ENCODE results near the gene VPS37D.
"Not testable (repeated sequence)": the region's sequence is repeated elsewhere in the genome, so short reads cannot be mapped to it uniquely, and the experiment has no call there.

The VPS37D gene

DNA sequence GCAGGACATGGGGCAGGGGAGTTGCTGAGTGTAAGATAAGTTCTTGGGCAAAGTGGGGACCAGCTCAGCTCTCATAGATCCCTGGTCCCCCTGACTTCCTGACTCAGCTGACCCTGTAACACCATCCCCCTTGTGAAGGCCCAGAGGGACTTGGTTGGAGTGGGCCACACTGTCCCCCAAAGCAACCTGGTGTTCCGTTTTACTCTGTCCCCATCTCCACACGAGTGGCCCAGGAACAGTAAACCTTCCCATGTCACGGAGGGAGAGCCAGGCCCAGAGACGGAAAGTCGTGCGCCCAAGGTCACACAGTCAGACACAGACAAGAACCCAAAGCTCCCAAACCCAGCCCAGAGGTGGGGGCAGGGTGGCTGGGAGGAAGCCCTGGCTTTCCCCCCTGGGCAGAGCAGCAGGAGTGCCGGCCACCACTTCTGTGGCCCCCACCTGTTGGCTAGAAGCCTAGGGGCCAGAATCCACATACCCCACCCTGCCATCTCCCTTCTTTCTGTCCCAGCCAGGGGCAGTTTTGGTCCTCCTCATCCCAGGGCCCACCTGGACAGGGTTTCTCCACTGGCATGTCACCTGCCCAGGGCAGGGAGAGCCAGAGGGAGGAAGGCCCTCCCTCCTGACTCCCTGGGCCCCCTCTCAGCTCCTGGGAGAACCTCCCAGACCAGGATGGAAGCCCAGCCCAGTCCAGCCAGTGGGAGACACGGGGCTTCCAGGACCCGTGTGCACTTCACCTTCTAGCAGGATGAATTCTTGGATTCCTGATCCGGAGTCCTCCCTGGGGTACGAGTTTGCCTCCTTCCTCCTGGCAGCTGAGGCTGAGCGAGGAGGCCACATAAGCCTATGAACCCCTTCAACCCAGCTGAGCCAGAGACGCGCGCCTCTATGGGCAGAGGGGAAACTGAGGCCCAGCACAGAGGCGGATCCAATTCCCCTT, 20.6 kb upstream of the VPS37D start:
- no peak for DNase-seq

DNA sequence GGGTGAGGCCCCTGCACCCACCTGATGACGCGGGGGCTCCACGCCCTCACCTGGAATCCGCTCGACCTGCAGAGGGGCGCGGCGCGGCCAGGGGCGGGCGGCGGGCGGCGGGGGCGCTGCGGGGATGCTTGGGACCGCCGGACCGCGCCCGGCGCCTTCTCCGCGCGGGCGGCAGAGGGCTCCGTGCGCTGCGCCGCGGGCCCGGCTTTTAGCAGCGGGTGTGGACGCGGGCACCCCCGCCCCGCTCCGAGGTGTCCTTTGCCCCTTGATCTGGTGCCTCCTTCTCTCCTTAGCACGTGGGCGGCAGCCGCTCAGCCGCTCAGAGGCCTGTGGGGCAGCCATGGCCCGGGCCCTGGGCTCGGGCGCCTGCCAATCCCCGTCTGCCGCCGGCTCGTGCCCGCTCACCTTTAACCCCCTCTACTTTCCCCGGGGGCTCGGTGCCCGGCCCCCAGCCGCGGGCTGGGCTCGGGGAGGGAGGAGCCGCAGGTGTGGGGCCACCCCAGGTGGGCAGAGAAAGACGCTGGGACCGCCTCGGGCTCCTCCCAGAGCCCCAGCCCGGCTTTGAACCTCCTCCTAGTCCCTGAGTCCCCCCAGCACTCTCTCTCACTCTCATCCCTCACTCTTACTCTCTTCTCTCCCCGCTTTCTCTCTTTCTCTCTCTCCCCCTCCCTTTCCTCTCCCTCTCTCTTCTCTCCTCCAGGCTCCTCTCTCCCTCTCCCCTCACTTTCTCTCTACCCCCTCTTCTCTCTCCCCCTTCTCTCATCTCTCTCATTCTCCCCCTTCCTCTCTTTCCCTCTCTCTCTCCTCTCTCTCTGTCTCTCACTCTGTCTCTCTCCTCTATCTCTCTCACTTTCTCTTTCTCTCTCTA, 19.7 kb upstream of the VPS37D start:
- DNase-seq = peak; percentile 41

DNA sequence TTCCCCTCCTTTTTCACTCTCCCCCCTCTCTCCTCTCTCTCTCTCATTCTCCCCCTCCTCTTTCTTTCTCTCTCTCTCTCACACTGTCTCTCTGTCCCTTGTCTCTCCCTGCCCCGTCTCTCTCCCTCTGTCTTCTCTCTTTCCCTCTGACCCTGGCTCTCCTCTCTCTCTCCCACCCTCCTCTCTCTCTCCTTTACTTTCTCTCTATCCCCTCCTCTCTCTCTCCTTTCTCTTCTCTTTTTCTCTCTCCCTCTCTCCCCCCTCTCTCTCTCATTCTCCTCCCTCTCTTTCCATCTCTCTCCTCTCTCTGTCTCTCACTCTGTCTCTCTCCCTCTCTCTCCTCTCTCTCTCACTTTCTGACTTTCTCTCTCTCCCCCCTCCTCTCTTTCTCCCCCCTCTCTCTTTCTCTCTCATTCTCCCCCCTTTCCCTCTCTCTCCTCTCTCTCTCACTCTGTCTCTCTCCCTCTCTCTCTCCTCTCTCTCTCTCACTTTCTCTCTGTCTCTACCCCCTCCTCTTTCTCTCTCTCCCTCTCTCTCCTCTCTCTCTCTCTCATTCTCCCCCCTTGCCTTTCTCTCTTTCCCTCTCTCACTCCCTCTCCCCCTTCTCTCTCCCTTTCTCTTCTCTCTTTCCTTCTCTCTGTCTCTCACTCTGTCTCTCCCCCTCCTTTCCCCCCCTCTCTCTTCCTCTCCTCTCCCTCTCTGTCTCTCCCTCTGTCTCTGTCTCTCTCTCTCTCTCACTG, 18.9 kb upstream of the VPS37D start:
- DNase-seq = no peak

DNA sequence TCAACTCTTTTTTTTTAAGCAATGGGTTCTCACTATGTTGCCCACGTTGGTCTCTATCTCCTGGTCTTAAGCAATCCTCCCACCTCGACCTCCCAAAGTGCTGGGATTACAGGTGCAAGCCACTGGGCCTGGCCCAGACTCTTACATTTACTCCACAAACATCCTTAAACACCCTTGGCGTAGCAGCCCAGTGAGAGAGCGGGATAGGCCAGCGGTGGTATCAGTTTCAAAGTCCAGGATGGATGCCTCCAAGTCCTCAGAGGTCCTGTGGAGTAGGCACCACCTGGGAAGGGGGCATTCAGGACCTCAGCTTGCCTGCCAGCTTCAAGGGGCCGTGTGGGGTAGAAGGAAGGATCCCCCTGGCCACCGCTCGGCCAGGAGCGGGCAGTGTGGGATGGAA, 18.1 kb upstream of the VPS37D start:
- DNase-seq = no peak

DNA sequence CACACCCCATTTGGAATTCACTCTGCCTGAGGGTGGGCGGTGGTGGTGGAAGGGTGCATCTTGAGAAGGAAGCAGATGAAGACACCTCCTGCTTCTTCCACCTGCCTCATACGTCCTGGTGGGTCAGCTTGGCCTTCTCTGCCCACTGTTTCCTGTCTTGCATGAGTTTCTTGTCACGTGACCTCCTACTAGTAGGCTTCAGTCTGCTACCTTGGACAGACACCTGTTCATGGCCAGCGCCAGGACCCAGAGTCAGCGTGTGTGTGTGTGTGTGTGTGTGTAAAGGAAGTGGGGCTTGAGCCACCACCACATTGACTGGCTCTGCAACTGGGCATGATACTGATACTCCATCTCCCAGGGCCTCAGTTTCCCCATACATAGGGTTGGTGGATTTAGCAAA, 17.1 kb upstream of the VPS37D start:
- DNase-seq = no peak

DNA sequence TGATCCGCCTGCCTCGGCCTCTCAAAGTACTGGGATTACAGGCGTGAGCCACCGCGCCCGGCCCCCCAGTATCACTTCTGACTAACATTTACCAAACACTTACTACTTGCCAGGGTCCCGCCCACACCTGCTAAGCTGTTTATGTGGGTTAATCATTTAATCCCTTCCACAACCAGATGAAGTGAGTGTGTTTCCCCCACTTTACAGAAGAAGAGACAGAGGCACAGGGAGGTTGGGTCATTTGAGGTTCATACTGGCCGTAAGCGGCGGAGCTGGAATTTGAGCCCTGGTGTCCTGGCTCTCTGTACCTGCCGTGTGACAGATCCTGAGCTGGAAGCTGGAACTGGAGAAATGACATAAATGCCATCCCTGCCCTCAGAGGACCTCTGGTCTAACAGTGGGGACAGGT, 15.1 kb upstream of the VPS37D start:
- DNase-seq = no peak

DNA sequence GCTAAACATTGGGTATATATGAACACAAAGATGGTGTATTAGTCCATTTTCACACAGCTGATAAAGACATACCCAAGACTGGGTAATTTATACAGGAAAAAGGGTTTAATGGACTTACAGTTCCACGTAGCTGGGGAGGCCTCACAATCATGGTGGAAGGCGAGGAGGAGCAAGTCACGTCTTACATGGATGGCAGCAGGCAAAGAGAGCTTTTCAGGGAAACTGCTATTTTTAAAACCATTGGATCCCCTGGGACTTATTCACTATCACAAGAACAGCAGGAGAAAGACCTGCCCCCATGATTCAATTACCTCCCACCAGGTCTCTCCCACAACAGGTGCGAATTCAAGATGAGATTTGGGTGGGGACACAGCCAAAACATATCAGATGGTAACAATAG, 12.3 kb upstream of the VPS37D start:
- not testable (repeated sequence) for DNase-seq

DNA sequence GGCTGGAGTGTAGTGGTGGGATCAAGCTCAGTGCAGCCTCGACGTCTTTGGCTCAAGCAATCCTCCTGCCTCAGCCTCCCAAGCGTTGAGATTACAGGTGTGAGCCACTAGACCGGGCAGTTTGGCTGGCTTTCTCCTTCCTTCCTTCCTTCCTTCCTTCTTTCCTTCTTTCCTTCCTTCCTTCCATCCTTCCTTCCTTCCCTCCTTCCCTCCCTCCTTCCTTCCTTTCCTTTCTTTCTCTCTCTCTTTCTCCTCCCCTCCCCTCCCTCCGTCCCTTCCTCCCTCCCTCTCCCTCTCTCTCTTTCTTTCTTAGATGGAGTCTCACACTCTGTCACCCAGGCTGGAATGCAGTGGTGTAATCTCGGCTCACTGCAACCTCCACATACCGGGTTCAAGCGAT, 7.6 kb upstream of the VPS37D start:
- no peak for DNase-seq

DNA sequence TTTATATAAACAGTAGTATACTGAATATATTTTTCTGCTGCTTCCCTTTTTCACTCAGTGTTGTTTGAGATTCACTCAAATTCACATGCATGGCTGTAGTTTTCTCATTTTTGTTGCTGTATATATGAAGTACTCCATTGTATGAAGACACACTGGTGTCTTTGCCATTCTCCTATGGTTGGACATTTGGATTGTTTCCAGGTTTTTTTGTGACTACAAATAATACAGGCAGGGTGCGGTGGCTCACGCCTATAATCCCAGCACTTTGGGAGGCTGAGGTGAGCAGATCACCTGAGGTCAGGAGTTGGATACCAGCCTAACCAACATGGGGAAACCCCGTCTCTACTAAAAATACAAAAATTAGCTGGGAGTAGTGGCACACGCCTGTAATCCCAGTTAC, 7.0 kb upstream of the VPS37D start:
- DNase-seq = not testable (repeated sequence)

DNA sequence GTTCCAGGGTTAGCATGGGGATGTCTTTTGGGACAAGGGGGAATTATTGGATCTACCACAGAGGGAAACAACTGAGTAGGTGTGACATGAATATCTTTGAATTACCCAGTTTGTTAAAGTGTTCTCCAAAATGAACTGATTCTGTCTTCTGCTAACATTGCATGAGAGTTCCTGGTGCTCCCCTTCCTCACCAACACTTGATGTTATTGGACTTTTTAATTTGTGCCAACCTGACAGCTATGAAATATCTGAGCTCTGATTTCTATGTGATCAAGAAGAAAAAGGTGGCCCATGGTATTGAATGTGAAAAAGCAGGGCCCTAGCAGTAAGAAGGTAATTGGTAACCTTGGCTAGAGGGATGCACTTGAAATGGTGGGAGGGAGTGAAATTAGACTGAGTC, 4.6 kb upstream of the VPS37D start:
- no peak for DNase-seq

DNA sequence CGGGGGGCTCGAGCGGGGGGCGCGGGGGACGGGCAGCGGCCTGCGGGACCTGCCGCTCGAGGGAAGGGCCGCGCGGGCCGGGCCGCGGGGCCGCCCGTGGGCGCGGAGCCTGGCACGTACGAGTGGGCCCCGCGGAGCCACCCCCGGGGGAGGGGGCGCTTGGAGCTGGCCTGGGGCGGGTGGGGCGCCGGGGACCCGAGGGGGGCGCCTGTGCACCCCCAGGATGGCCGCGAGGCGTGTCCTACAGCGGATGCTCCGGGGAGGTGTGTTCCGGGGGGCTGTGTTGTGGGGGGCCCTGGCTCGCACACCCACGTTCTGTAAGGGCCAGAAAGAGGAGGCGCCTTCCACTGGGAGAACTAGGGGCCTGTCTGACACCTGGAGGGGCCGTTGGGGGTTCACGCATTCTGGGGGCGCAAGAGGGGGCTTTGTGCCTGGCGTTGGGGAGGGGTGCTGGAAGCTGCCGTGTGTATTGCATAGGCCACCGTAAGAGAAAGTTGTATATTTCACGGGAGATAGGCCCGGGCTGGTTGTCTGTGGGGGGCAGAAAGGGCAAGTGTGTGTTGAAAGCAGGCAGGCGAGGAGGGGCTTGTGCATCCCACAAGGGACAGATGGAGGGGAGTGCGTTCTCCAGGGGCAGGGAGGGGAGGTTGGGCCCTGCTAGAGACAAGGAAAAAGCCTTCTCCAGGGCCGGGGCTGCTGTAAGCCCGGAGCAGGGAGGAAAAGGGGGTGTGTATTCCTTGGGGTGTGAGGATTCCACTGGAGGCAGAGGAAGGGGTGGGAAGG, 663 bp downstream of the VPS37D start:
- no peak for DNase-seq

DNA sequence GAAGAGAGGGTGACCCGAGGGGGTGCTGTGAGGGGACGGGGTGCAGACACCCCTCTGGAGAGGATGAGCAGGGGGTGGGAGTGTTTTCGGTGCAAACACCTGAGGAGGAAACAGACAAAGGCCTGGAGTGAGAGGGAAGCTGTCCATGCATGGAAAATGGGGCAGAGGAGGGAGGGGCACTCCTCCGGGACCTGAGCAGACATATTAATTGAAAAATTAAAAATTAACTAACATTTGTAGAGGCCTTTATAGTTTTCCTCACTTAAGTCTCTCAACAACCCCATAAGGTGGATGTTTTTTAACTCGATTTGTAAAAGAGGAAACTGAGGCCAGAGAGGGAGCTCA, 1.2 kb downstream of the VPS37D start:
- DNase-seq = no peak

DNA sequence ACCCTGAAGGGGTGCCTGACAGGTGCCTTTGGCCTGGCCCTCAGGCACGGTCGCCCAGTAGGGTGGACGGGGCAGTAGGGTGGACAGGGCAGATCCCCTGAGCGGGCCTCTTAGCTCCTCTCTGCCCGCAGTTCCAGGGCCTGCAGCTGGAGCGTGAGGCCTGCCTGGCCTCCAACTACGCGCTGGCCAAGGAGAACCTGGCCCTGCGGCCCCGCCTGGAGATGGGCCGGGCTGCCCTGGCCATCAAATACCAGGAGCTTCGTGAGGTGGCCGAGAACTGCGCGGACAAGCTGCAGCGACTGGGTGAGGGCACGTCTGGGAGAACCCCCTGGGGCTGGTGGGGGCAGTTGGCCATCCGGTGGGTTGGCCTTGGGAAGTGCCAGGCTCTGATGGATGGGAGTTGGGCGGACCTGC, 1.7 kb downstream of the VPS37D start:
- DNase-seq = no peak

DNA sequence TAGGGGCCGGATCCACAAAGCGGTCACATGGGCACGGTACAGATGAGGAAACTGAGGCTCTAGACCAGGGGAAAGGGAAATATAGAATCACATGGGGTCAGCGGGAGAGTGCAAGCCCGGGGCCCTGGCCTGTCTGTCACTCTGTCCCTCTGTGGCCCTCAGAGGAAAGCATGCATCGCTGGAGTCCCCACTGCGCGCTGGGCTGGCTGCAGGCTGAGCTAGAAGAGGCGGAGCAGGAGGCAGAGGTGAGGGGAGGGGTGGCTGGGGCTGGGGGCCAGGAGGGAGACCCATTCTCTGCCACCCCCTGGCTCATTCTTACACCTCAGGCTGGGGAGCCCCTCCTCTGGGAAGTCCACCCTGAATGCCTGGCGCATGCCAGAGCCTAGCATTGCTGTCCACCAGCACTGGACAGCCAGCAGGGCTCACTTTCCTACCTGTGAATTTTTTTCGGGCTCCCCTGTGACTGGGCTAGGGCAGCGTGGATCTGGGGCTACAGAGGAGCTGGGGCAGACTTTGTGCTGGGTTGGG, 2.3 kb downstream of the VPS37D start:
- DNase-seq = no peak

DNA sequence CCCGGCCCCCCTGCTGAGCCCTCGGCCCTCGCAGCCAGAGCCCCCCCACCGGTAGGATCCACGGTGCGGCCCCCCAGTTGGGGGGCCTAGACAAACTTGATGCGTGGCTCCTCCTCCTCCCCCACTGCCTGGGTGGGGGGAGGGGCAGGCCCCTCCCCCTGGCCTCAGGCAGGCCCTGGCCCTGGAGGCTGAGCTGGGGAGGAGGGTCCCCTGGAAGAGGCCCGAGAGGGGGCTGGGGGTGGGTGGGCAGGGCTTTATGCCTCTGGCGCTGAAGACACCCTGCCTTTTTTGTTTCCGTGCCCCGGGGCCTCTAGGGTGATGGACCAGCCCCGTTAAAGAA, 3.7 kb downstream of the VPS37D start:
- DNase-seq = no peak

DNA sequence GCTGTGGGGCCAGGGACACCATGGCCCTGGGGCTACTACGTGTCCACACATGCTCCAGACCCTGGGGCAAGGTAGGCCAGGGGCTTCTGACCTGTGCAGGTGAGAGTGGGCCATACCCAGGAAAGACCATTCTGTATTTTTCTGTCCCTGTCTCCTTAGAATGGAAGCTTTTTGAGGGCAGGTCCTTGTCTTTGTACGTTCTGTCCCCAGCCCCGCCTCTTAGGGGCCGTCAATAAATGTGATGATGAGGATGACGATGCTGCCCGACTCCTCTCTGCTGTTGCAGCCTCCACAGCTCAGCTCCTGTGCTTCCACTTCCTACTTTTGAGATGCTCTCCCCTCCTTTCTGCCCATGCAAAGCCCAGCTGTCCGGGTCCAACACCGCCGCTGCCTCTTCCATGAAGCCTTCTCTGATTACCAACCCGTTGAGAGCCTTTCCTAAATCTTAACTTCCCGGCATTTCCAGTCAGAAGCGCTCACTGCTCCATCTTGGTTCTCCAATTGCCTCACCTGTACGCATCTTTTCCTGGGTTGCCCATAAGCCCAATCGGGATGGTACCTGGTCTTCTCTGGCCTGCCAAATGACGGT, 4.3 kb downstream of the VPS37D start:
- no peak for DNase-seq

DNA sequence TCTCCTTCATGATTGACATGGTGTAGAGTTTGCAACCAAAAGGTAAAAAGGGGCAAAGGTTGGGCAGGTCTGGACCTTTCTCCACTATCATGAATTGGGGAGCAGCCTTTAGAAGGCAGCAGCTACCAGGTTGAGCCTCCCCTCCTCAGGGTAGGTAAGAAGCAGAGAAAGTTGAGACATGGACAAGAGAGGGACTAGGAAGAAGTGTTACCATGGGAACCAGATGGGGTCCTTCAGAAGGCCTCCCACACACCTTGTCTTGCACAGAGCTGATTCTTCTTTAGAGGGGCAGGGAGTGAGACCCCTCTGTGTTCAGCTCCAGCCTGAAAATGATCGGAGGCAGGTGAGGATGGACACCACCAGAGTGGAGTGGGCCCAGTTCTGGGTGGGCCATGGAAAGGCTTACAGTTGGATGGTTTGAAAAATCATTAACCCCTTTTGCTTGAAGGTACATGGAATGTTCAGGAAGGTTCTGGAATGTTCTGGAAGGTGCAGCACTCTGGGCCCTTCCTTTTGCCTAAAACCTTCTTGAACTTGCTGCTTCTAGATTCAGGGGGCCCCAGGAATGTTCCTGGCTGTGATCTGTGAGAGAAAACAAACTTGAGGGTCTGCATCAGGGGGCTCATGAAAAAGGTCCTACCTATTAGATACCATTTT, 7.0 kb downstream of the VPS37D start:
- no peak for DNase-seq

DNA sequence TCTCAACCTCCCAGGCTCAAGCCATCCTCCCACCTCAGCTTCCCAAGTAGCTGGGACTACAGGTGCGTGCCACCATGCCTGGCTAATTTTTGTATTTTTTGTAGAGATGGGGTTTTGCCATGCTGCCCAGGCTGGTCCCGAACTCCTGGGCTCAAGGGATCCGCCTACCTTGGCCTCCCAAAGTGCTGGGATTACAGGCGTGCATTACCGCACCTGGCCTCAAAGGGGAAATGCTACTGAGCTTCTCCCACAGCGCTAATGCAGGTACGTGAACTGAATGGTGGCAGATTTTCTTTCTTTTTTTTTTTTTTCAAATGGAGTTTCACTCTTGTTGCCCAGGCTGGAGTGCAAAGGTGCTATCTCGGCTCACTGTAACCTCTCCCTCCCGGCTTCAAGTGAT, 8.4 kb downstream of the VPS37D start:
- DNase-seq = not testable (repeated sequence)

DNA sequence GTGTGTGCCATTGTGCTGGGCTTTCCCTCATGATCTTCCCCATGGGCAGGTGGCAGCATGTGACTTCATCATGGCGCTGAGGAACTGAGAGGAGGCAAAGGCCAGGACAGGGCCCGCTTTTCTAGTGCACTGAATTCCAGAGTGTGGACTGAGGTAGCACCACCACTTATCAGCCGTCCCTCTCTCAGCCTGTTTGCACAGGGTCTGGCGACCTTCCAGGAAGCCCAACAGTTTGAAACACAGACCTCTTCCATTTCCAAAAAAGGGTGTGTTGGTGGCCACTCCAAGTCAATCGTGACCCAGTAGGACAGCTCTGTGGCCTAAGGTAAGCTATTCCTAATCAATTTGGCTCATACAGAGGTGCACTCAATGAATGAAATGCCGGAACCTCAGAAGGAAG, 11.2 kb downstream of the VPS37D start:
- DNase-seq = no peak

DNA sequence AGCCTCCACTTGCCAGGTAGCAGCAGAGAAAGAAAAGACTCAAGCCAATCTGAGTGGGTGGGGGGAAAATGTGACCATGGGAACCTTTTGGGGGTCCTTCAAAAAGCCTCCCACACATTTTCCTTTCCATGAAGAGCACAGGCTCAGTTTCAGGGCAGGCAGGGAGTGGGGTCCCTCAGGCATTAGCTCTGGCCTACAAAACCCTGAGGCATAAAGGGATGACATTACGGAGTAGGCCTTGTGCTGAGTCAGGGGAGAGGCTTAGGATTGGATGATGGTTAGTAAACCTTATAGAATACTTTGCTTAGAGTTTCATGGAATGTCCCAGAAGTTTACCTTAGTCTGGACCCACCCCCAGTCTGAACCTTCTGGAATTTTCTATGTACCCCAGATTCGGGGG, 12.1 kb downstream of the VPS37D start:
- DNase-seq = no peak

DNA sequence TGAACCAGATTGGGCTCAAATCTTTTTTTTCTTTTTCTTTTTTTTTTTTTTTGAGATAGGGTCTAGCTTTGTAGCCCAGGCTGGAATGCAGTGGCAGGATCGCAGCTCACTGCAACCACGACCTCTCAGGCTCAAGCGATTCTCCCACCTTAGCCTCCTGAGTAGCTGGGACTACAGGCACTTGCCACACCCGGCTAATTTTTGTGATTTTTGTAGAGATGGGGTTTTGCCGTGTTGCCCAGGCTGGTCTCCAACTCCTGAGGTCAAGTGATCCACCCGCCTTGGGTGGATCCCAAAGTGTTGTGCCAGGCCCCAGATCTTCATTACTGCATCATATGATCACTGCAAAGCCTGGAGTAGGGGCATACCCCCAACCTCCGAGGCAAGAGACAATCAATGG, 12.9 kb downstream of the VPS37D start:
- no peak for DNase-seq
